NCI-H1105 (cell line): ENCODE measurements around the gene MAPRE3.
"Not testable (repeated sequence)": the region's sequence is repeated elsewhere in the genome, so short reads cannot be mapped to it uniquely, and the experiment has no call there.

Experiments
- DNase-seq: peaks from one replicate; lab custom pipeline; 2025; lab: John Stamatoyannopoulos, UW

Gene MAPRE3

GRCh38 chr2:27071277-27071989, 101.0 kb downstream of the MAPRE3 start, which contains the start of gene OST4:
Gene OST4, minus strand, starts transcription at chr2:27071654.
- DNase-seq, result peak; percentile 83

GRCh38 chr2:27071990-27072830, 101.8 kb downstream of the MAPRE3 start:
- DNase-seq, result no peak

GRCh38 chr2:27072920-27073319, 102.5 kb downstream of the MAPRE3 start:
- DNase-seq, result no peak

- no peak for DNase-seq
Observed at GRCh38 chr2:27073782-27074181, 103.3 kb downstream of the MAPRE3 start.

- peak; percentile 11 for DNase-seq
Observed at GRCh38 chr2:27074738-27075565, 104.5 kb downstream of the MAPRE3 start.

GRCh38 chr2:27075566-27075871, 105.1 kb downstream of the MAPRE3 start:
- DNase-seq, result not testable (repeated sequence)

- DNase-seq, result no peak
Observed at GRCh38 chr2:27076323-27076722, 105.9 kb downstream of the MAPRE3 start.
